Hair follicular keratinocyte (primary cell): ENCODE data around the gene NUTM2G. TPM values are rescaled to one million over a fixed set of nuclear protein-coding genes. Genes with fewer than 3 reads are reported as not detected.

Source experiments
- total RNA-seq: library from RNA; depleted of rRNA; stranded (reverse); fragments of >200 nt; gene quantifications from 2 replicates; pipeline ENCODE4 v1.2.3, GENCODE V29; 2015

Gene NUTM2G, protein sequence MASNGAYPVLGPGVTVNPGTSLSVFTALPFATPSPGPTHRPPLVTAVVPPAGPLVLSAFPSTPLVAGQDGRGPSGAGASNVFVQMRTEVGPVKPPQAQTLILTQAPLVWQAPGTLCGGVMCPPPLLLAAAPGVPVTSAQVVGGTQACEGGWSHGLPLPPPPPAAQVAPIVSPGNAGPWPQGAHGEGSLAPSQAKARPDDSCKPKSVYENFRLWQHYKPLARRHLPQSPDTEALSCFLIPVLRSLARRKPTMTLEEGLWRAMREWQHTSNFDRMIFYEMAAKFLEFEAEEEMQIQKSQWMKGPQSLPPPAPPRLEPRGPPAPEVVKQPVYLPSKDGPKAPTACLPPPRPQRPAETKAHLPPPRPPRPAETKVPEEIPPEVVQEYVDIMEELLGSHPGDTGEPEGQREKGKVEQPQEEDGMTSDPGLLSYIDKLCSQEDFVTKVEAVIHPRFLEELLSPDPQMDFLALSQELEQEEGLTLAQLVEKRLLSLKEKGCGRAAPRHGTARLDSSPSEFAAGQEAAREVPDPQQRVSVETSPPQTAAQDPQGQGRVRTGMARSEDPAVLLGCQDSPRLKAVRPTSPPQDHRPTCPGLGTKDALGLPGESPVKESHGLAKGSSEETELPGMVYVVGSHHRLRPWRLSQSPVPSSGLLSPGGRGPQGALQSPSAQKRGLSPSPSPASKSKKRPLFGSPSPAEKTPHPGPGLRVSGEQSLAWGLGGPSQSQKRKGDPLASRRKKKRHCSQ
- total RNA-seq, result not detected in 2 replicates

DNA sequence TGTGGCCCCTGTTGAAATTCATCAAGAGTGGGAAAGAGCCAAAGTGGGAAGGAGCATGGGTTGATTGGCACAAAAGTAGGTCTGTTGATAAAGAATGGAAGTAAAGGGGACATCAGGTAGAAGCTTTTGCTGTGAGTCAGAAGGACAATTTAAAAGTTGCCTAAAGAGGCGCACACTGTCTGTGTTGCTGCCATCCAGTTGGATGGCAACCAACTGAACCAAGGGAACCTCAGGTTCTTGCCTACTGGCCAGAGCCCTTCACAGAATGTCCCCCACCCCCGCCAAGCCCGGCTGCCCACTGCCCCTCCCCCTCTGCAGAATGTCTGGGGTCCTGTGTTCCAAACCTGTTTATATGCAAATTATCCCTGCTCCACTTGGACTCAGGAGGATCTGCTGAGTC lies at the start of gene NUTM2G:
Gene NUTM2G, plus strand, starts transcription at position 301 of the 400 bp plus-strand sequence. CDS start 182 bp downstream, outside the sequence.

Other genes with a start within 250 kb of the NUTM2G start
- 6.4 and 8.8 TPM in 2 replicates for gene ZNF510, start 150.8 kb upstream of the NUTM2G start, total RNA-seq
- 2.4 and 4.1 TPM in 2 replicates for gene ZNF782, start 74.3 kb upstream of the NUTM2G start, total RNA-seq
- 26.3 and 29.9 TPM in 2 replicates for gene CTSV, start 110.3 kb downstream of the NUTM2G start, total RNA-seq